ENCODE results near the gene MMAB. TPM values are rescaled to one million over a fixed set of nuclear protein-coding genes. Genes with fewer than 3 reads are reported as not detected.

Gene MMAB
- total RNA-seq, 4 donors from 2014 or later, result 4.4 to 18.7 (median 11.9) TPM

- Histone ChIP-seq H3K27me3 (no peaks in the 10 kb centered on the region), H3K9me3 (no peaks in the 10 kb centered on the region), H3K4me3 (no peak overlapping the region), H3K36me3 (peaks cover 0 to 42% (median under 1%) of the 10 kb centered on the region in 4 donors), H3K4me1 (no peaks in the 10 kb centered on the region), H3K27ac (no peak overlapping the region)
- 79 to 93% methylated on average over 8 to 26 of the region's 26 CpGs for WGBS, 2 donors (ENCODE audit: low coverage in 1 of 2)
- no peak for TF ChIP-seq CTCF (IDR thresholded peaks at IDR 0.05)
- no peak for TF ChIP-seq EP300 (IDR thresholded peaks at IDR 0.05; ENCODE audit: low read depth)
- no peak for TF ChIP-seq POLR2AphosphoS5 (IDR thresholded peaks at IDR 0.05)
- TF ChIP-seq POLR2A (IDR thresholded peaks at IDR 0.05), result no peak
- in situ Hi-C loops (cut with MboI; ENCODE audit: low pct_ligation_motif_present in 1 of 4, low pct_unique_long_range_greater_than_20kb in 1 of 4, low sequenced_read_pairs in 3 of 4) (no loop called here), intact Hi-C loops (cut with DNase I; ENCODE audit: low total_unique reads) (no loop called here)
- DNase-seq, result no peak
These were observed 48.6 kb downstream of the MMAB start for GRCh38 chr12:109524466-109525278.

- H3K27me3 ChIP-seq, result no peaks in the 10 kb centered on the region
- H3K27ac ChIP-seq, result no peak overlapping the region
- H3K9me3 ChIP-seq, result no peaks in the 10 kb centered on the region
- TF ChIP-seq POLR2A (IDR thresholded peaks at IDR 0.05) (no peak), POLR2AphosphoS5 (IDR thresholded peaks at IDR 0.05) (no peak), EP300 (IDR thresholded peaks at IDR 0.05; ENCODE audit: low read depth) (no peak), CTCF (IDR thresholded peaks at IDR 0.05) (no peak)
- intact Hi-C loops (cut with DNase I; ENCODE audit: low total_unique reads), result no loop called here
- no peak for DNase-seq
- in situ Hi-C loops (cut with MboI; ENCODE audit: low pct_ligation_motif_present in 1 of 4, low pct_unique_long_range_greater_than_20kb in 1 of 4, low sequenced_read_pairs in 3 of 4), result no loop called here
- H3K4me1 ChIP-seq, result no peaks in the 10 kb centered on the region
- peaks cover 0 to 44% (median under 1%) of the 10 kb centered on the region in 4 donors for H3K36me3 ChIP-seq
- WGBS, 2 donors (ENCODE audit: low coverage in 1 of 2), result 90% methylated on average over 5 of the region's 5 CpGs; no CpG with 5 or more reads in 1 of the 2 donors
- no peak overlapping the region for H3K4me3 ChIP-seq
These were observed 49.8 kb downstream of the MMAB start for GRCh38 chr12:109523504-109523903.

- Histone ChIP-seq H3K27me3 (no peaks in the 10 kb centered on the region), H3K4me1 (no peaks in the 10 kb centered on the region), H3K4me3 (no peak overlapping the region), H3K27ac (no peak overlapping the region), H3K36me3 (peaks cover 0 to 44% (median 2%) of the 10 kb centered on the region in 4 donors), H3K9me3 (no peaks in the 10 kb centered on the region)
- TF ChIP-seq POLR2A (IDR thresholded peaks at IDR 0.05) (no peak), POLR2AphosphoS5 (IDR thresholded peaks at IDR 0.05) (no peak), CTCF (IDR thresholded peaks at IDR 0.05) (no peak), EP300 (IDR thresholded peaks at IDR 0.05; ENCODE audit: low read depth) (no peak)
- intact Hi-C loops (cut with DNase I; ENCODE audit: low total_unique reads), result no loop called here
- in situ Hi-C loops (cut with MboI; ENCODE audit: low pct_ligation_motif_present in 1 of 4, low pct_unique_long_range_greater_than_20kb in 1 of 4, low sequenced_read_pairs in 3 of 4), result no loop called here
- no peak for DNase-seq
- WGBS, 2 donors (ENCODE audit: low coverage in 1 of 2), result 65 to 85% methylated on average over 4 to 10 of the region's 10 CpGs
These were observed 50.2 kb downstream of the MMAB start for GRCh38 chr12:109523071-109523470.

- 78 to 81% methylated on average over 5 to 10 of the region's 10 CpGs for WGBS, 2 donors (ENCODE audit: low coverage in 1 of 2)
These were observed 51.5 kb downstream of the MMAB start for GRCh38 chr12:109521831-109522230.

More at GRCh38 chr12:109521831-109522230, 51.5 kb downstream of the MMAB start:
- Histone ChIP-seq H3K4me1 (no peaks in the 10 kb centered on the region), H3K27me3 (no peaks in the 10 kb centered on the region), H3K36me3 (peaks cover 0 to 53% (median 6%) of the 10 kb centered on the region in 4 donors), H3K27ac (no peak overlapping the region), H3K4me3 (no peak overlapping the region), H3K9me3 (no peaks in the 10 kb centered on the region)
- DNase-seq, result no peak
- intact Hi-C loops (cut with DNase I; ENCODE audit: low total_unique reads) (no loop called here), in situ Hi-C loops (cut with MboI; ENCODE audit: low pct_ligation_motif_present in 1 of 4, low pct_unique_long_range_greater_than_20kb in 1 of 4, low sequenced_read_pairs in 3 of 4) (no loop called here)
- TF ChIP-seq POLR2AphosphoS5 (IDR thresholded peaks at IDR 0.05) (no peak), POLR2A (IDR thresholded peaks at IDR 0.05) (no peak), CTCF (IDR thresholded peaks at IDR 0.05) (no peak), EP300 (IDR thresholded peaks at IDR 0.05; ENCODE audit: low read depth) (no peak)

Measured in transverse colon (tissue), 4 donors.